OCI-LY1 (cell line): ENCODE data around the gene NPC2.

Experiments used
- H2AFZ ChIP-seq: fragments of 200-600 bp; sonication (generic), shearing (Covaris generic); 2 replicates; pipeline ENCODE4 v1.6.0; 2014; ENCODE audit warnings: antibody characterized with exemption, mild to moderate bottlenecking, low read length
- H3F3A ChIP-seq: fragments of 200-600 bp; sonication (generic), shearing (Covaris generic); 2 replicates; pipeline ENCODE4 v1.6.0; 2014; ENCODE audit warnings: mild to moderate bottlenecking, antibody characterized with exemption, low read length, moderate library complexity; ENCODE audit not compliant: insufficient read depth
- H3K27ac ChIP-seq: fragments of 200-600 bp; sonication (generic); 2 replicates; pipeline ENCODE4 v1.5.1; 2014; ENCODE audit warnings: low read length, mixed run types, mild to moderate bottlenecking, low read depth; ENCODE audit not compliant: poor library complexity, severe bottlenecking
- H3K27me3 ChIP-seq: fragments of 200-600 bp; sonication (generic); 2 replicates; pipeline ENCODE4 v1.6.0; 2014; ENCODE audit warnings: antibody characterized with exemption, mild to moderate bottlenecking, low read length, moderate library complexity; ENCODE audit not compliant: insufficient read depth
- H3K36me3 ChIP-seq: fragments of 200-600 bp; sonication (generic); 2 replicates; pipeline ENCODE4 v1.6.1; 2014; ENCODE audit warnings: mild to moderate bottlenecking, antibody characterized with exemption, low read length, moderate library complexity, mixed read lengths; ENCODE audit not compliant: insufficient read depth
- H3K4me1 ChIP-seq: fragments of 200-600 bp; sonication (generic); 2 replicates; pipeline ENCODE4 v1.5.1; 2014; ENCODE audit warnings: mild to moderate bottlenecking, low read length, moderate library complexity; ENCODE audit not compliant: insufficient read depth, severe bottlenecking
- H3K4me2 ChIP-seq: fragments of 200-600 bp; sonication (generic), shearing (Covaris generic); 2 replicates; pipeline ENCODE4 v1.6.1; 2014; ENCODE audit warnings: low read length
- H3K4me3 ChIP-seq: fragments of 200-600 bp; sonication (generic); 2 replicates; pipeline ENCODE4 v1.5.1; 2014; ENCODE audit warnings: low read length, low read depth, mild to moderate bottlenecking, mixed read lengths; ENCODE audit not compliant: poor library complexity, severe bottlenecking
- H3K79me2 ChIP-seq: fragments of 200-600 bp; shearing (Covaris generic); 2 replicates; pipeline ENCODE4 v1.6.1; 2016; ENCODE audit warnings: mixed run types, low read length, mixed read lengths; ENCODE audit not compliant: insufficient read depth
- H3K9ac ChIP-seq: fragments of 200-600 bp; sonication (generic), shearing (Covaris generic); 2 replicates; pipeline ENCODE4 v1.6.1; 2014; ENCODE audit warnings: mild to moderate bottlenecking, low read length, mixed read lengths
- H3K9me2 ChIP-seq: fragments of 200-600 bp; sonication (generic), shearing (Covaris generic); 2 replicates; pipeline ENCODE4 v1.6.1; 2014; ENCODE audit warnings: low read depth, mild to moderate bottlenecking, low read length, mixed read lengths
- H3K9me3 ChIP-seq: fragments of 200-600 bp; shearing (Covaris generic); 2 replicates; pipeline ENCODE4 v1.6.1; 2014; ENCODE audit warnings: low read length, mixed read lengths
- H4K20me1 ChIP-seq: fragments of 200-600 bp; sonication (generic), shearing (Covaris generic); 2 replicates; pipeline ENCODE4 v1.6.0; 2016; ENCODE audit warnings: mild to moderate bottlenecking, low read length; ENCODE audit not compliant: insufficient read depth
- EZH2 ChIP-seq: fragments of 200-600 bp; sonication (generic), shearing (Covaris generic); IDR thresholded peaks from 2 replicates; pipeline ENCODE4 v1.8.0; 2017; ENCODE audit warnings: borderline replicate concordance, mixed run types, mild to moderate bottlenecking, antibody characterized with exemption, low read length, moderate library complexity, mixed read lengths
- TF ChIP-seq, protein P1 (sequence below): fragments of 200-600 bp; sonication (generic), shearing (Covaris generic); IDR thresholded peaks from 2 replicates; pipeline ENCODE4 v1.5.1; 2017; ENCODE audit warnings: mild to moderate bottlenecking, antibody characterized with exemption, low read length, moderate library complexity, mixed read lengths

The NPC2 gene

DNA sequence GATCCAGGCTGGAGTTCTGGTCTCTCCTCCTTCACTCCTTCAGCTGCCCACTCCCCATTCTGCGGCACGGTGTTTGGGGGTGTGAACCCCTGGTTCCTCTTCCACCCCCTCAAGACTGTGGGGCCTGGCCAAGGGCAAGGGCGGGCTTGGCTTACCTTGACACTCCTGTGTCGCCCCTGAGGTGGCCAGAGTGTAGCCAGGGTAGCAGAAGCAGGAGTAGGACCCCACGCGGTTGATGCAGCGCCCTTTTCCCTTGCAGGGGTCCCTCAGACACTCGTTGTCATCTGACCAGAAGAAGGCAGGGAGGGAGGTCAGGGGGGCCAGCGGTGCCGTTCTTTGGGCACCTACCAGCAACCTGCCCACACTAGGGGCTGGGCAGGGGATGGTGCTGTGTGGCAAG lies 28.7 kb upstream of the NPC2 start:
- H3K9me3 ChIP-seq, result no peaks in the 10 kb centered on the region
- H3K27ac ChIP-seq, result no peak overlapping the region
- H3K4me2 ChIP-seq, result no peak overlapping the region
- H3K9ac ChIP-seq, result no peak overlapping the region
- H3K4me1 ChIP-seq, result no peaks in the 10 kb centered on the region
- no peak overlapping the region for H3K4me3 ChIP-seq
- no peak overlapping the region for H2AFZ ChIP-seq
- H3K9me2 ChIP-seq, result no peaks in the 10 kb centered on the region
- H3K79me2 ChIP-seq, result no peaks in the 10 kb centered on the region
- H3K27me3 ChIP-seq, result 0 out of 2 replicates have a peak, but pooled peaks cover 7% of the 10 kb centered on the region
- TF ChIP-seq, protein P1, sequence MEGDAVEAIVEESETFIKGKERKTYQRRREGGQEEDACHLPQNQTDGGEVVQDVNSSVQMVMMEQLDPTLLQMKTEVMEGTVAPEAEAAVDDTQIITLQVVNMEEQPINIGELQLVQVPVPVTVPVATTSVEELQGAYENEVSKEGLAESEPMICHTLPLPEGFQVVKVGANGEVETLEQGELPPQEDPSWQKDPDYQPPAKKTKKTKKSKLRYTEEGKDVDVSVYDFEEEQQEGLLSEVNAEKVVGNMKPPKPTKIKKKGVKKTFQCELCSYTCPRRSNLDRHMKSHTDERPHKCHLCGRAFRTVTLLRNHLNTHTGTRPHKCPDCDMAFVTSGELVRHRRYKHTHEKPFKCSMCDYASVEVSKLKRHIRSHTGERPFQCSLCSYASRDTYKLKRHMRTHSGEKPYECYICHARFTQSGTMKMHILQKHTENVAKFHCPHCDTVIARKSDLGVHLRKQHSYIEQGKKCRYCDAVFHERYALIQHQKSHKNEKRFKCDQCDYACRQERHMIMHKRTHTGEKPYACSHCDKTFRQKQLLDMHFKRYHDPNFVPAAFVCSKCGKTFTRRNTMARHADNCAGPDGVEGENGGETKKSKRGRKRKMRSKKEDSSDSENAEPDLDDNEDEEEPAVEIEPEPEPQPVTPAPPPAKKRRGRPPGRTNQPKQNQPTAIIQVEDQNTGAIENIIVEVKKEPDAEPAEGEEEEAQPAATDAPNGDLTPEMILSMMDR, result no peak
- TF ChIP-seq EZH2, result no peak
- H3K36me3 ChIP-seq, result no peaks in the 10 kb centered on the region
- H4K20me1 ChIP-seq, result no peaks in the 10 kb centered on the region
- H3F3A ChIP-seq, result no peaks in the 10 kb centered on the region

DNA sequence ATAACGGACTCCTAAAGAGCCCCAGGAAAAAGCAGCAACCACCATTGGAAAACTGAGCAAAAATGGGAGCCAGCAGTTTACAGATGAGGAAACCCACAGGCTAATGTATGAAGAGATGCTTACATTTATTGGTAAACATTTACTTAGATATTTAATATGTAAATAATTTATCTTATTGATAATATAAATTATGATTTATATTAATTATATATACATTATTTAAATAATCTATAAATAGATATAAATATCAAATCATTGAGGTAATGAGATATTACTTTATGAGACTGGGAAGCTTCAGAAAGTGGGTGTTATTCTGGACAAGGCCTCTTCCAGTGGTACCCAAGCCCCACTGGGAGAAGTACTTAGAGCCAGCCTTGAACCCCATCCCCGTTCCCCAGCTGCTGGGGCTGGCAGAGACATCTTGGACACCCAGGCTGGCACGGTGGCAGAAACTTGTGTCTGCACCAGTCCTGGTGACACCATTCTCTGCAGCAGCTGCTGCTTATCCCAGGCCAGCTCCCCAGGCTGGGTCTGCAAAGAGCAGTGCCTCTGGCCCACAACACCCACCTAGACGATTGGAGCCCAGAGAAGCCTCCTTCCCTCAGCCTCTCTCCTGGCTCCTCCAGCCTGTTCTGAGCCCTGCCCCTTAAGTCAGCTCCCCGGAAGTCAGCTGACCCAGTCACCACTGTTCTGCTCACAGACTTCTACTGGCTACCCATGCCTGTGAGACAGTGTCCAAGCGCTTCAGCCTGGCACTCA lies 26.4 kb upstream of the NPC2 start:
- Histone ChIP-seq H3K9ac (no peak overlapping the region), H3K9me3 (no peaks in the 10 kb centered on the region), H3K27ac (no peak overlapping the region), H2AFZ (no peak overlapping the region), H3K4me2 (no peak overlapping the region), H3K4me1 (no peaks in the 10 kb centered on the region), H3K4me3 (no peak overlapping the region), H4K20me1 (no peaks in the 10 kb centered on the region), H3K36me3 (no peaks in the 10 kb centered on the region), H3K9me2 (no peaks in the 10 kb centered on the region), H3K79me2 (no peaks in the 10 kb centered on the region), H3F3A (no peaks in the 10 kb centered on the region), H3K27me3 (0 out of 2 replicates have a peak, but pooled peaks cover 4% of the 10 kb centered on the region)
- TF ChIP-seq, protein P1, result no peak
- no peak for TF ChIP-seq EZH2

DNA sequence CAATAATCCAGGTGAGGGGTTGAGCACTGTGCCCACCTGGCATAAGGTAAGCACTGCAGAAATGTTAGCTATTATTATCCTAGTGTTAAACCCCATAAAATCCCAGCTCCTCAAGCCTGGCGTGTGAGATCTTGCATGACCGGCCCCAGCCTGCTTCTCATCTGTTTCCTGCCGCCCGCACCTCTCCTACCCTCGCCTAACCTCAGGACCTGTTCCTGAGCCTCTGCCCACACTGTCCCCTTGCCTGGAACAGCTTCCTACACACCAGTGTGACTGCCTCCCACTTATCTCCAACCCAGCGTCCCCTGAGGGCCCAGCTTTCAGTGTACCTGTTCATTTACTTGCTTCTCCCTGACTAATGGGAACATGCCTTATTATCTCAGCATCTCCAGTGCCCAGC lies 25.1 kb upstream of the NPC2 start:
- Histone ChIP-seq H3K27ac (no peak overlapping the region), H2AFZ (no peak overlapping the region), H3K9me2 (no peaks in the 10 kb centered on the region), H3K79me2 (no peaks in the 10 kb centered on the region), H3F3A (no peaks in the 10 kb centered on the region), H3K36me3 (no peaks in the 10 kb centered on the region), H3K4me1 (no peaks in the 10 kb centered on the region), H3K9ac (no peak overlapping the region), H3K4me3 (no peak overlapping the region), H3K27me3 (0 out of 2 replicates have a peak, but pooled peaks cover 4% of the 10 kb centered on the region), H3K9me3 (no peaks in the 10 kb centered on the region), H3K4me2 (no peak overlapping the region), H4K20me1 (no peaks in the 10 kb centered on the region)
- TF ChIP-seq, protein P1, result no peak
- no peak for TF ChIP-seq EZH2
